OCI-LY1 (cell line): ENCODE data around the gene ELF4.

Experiments
- H2AFZ ChIP-seq: fragments of 200-600 bp; sonication (generic), shearing (Covaris generic); 2 replicates; pipeline ENCODE4 v1.6.0; 2014; ENCODE audit warnings: antibody characterized with exemption, mild to moderate bottlenecking, low read length
- H3F3A ChIP-seq: fragments of 200-600 bp; sonication (generic), shearing (Covaris generic); 2 replicates; pipeline ENCODE4 v1.6.0; 2014; ENCODE audit warnings: mild to moderate bottlenecking, antibody characterized with exemption, low read length, moderate library complexity; ENCODE audit not compliant: insufficient read depth
- H3K27ac ChIP-seq: fragments of 200-600 bp; sonication (generic); 2 replicates; pipeline ENCODE4 v1.5.1; 2014; ENCODE audit warnings: low read length, mixed run types, mild to moderate bottlenecking, low read depth; ENCODE audit not compliant: poor library complexity, severe bottlenecking
- H3K27me3 ChIP-seq: fragments of 200-600 bp; sonication (generic); 2 replicates; pipeline ENCODE4 v1.6.0; 2014; ENCODE audit warnings: antibody characterized with exemption, mild to moderate bottlenecking, low read length, moderate library complexity; ENCODE audit not compliant: insufficient read depth
- H3K36me3 ChIP-seq: fragments of 200-600 bp; sonication (generic); 2 replicates; pipeline ENCODE4 v1.6.1; 2014; ENCODE audit warnings: mild to moderate bottlenecking, antibody characterized with exemption, low read length, moderate library complexity, mixed read lengths; ENCODE audit not compliant: insufficient read depth
- H3K4me1 ChIP-seq: fragments of 200-600 bp; sonication (generic); 2 replicates; pipeline ENCODE4 v1.5.1; 2014; ENCODE audit warnings: mild to moderate bottlenecking, low read length, moderate library complexity; ENCODE audit not compliant: insufficient read depth, severe bottlenecking
- H3K4me2 ChIP-seq: fragments of 200-600 bp; sonication (generic), shearing (Covaris generic); 2 replicates; pipeline ENCODE4 v1.6.1; 2014; ENCODE audit warnings: low read length
- H3K4me3 ChIP-seq: fragments of 200-600 bp; sonication (generic); 2 replicates; pipeline ENCODE4 v1.5.1; 2014; ENCODE audit warnings: low read length, low read depth, mild to moderate bottlenecking, mixed read lengths; ENCODE audit not compliant: poor library complexity, severe bottlenecking
- H3K79me2 ChIP-seq: fragments of 200-600 bp; shearing (Covaris generic); 2 replicates; pipeline ENCODE4 v1.6.1; 2016; ENCODE audit warnings: mixed run types, low read length, mixed read lengths; ENCODE audit not compliant: insufficient read depth
- H3K9ac ChIP-seq: fragments of 200-600 bp; sonication (generic), shearing (Covaris generic); 2 replicates; pipeline ENCODE4 v1.6.1; 2014; ENCODE audit warnings: mild to moderate bottlenecking, low read length, mixed read lengths
- H3K9me2 ChIP-seq: fragments of 200-600 bp; sonication (generic), shearing (Covaris generic); 2 replicates; pipeline ENCODE4 v1.6.1; 2014; ENCODE audit warnings: low read depth, mild to moderate bottlenecking, low read length, mixed read lengths
- H3K9me3 ChIP-seq: fragments of 200-600 bp; shearing (Covaris generic); 2 replicates; pipeline ENCODE4 v1.6.1; 2014; ENCODE audit warnings: low read length, mixed read lengths
- H4K20me1 ChIP-seq: fragments of 200-600 bp; sonication (generic), shearing (Covaris generic); 2 replicates; pipeline ENCODE4 v1.6.0; 2016; ENCODE audit warnings: mild to moderate bottlenecking, low read length; ENCODE audit not compliant: insufficient read depth
- CTCF ChIP-seq: fragments of 200-600 bp; sonication (generic), shearing (Covaris generic); IDR thresholded peaks from 2 replicates; pipeline ENCODE4 v1.5.1; 2017; ENCODE audit warnings: mild to moderate bottlenecking, antibody characterized with exemption, low read length, moderate library complexity, mixed read lengths
- EZH2 ChIP-seq: fragments of 200-600 bp; sonication (generic), shearing (Covaris generic); IDR thresholded peaks from 2 replicates; pipeline ENCODE4 v1.8.0; 2017; ENCODE audit warnings: borderline replicate concordance, mixed run types, mild to moderate bottlenecking, antibody characterized with exemption, low read length, moderate library complexity, mixed read lengths

ELF4 gene

GRCh38 chrX:130055899-130056298, 54.4 kb downstream of the ELF4 start:
- Histone ChIP-seq H3K9ac (no peak overlapping the region), H3K4me3 (no peak overlapping the region), H3K27ac (no peak overlapping the region), H4K20me1 (no peaks in the 10 kb centered on the region), H3K79me2 (no peaks in the 10 kb centered on the region), H3F3A (no peaks in the 10 kb centered on the region), H3K9me3 (no peaks in the 10 kb centered on the region), H2AFZ (no peak overlapping the region), H3K4me2 (no peak overlapping the region), H3K27me3 (no peaks in the 10 kb centered on the region), H3K36me3 (no peaks in the 10 kb centered on the region), H3K9me2 (no peaks in the 10 kb centered on the region), H3K4me1 (peaks cover 14% of the 10 kb centered on the region)
- no peak for TF ChIP-seq EZH2
- TF ChIP-seq CTCF, result no peak

- Histone ChIP-seq H3K4me1 (peaks cover 10% of the 10 kb centered on the region), H3K4me3 (no peak overlapping the region), H3K79me2 (no peaks in the 10 kb centered on the region), H4K20me1 (no peaks in the 10 kb centered on the region), H3K9ac (no peak overlapping the region), H3K9me3 (no peaks in the 10 kb centered on the region), H3K9me2 (no peaks in the 10 kb centered on the region), H3F3A (no peaks in the 10 kb centered on the region), H3K4me2 (no peak overlapping the region), H3K27me3 (no peaks in the 10 kb centered on the region), H3K27ac (no peak overlapping the region), H2AFZ (no peak overlapping the region), H3K36me3 (no peaks in the 10 kb centered on the region)
- TF ChIP-seq CTCF, result no peak
Observed at GRCh38 chrX:130055103-130055502, 55.2 kb downstream of the ELF4 start.

GRCh38 chrX:130053236-130053635, 57.1 kb downstream of the ELF4 start:
- no peaks in the 10 kb centered on the region for H3K9me2 ChIP-seq
- no peaks in the 10 kb centered on the region for H3K9me3 ChIP-seq
- H3K79me2 ChIP-seq, result no peaks in the 10 kb centered on the region
- H4K20me1 ChIP-seq, result no peaks in the 10 kb centered on the region
- no peaks in the 10 kb centered on the region for H3K4me1 ChIP-seq
- H3F3A ChIP-seq, result no peaks in the 10 kb centered on the region
- no peak overlapping the region for H3K27ac ChIP-seq
- H3K4me3 ChIP-seq, result no peak overlapping the region
- TF ChIP-seq CTCF (no peak), EZH2 (no peak)
- no peaks in the 10 kb centered on the region for H3K27me3 ChIP-seq
- no peak overlapping the region for H3K9ac ChIP-seq
- no peak overlapping the region for H2AFZ ChIP-seq
- H3K4me2 ChIP-seq, result no peak overlapping the region
- H3K36me3 ChIP-seq, result 0 out of 2 replicates have a peak, but pooled peaks cover 2% of the 10 kb centered on the region
